Measurements from ENCODE around the gene RPA1. TPM values are rescaled to one million over a fixed set of nuclear protein-coding genes. Genes with fewer than 3 reads are reported as not detected.
"Not testable (repeated sequence)": the region's sequence is repeated elsewhere in the genome, so short reads cannot be mapped to it uniquely, and the experiment has no call there.

The RPA1 gene
- total RNA-seq, 6 experiments from 2014 or later, result 83.2 to 111 (median 108) TPM

DNA sequence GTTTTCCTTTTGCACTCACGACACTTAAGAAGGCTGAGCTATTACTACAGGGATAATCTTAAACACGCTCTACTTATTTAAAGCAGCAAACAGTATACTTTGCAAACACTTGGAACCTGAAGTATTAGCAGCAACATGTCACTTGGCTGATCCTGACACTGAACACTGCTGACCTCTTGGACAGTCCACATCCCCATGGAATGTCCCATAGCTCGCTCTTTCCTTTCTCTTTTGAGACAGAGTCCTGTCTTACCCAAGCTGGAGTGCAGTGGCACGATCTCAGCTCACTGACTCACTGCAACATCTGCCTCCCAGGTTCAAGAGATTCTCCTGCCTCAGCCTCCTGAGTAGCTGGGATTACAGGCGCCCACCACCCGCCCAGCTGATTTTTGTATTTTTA, 26.5 kb upstream of the RPA1 start:
- no peaks in the 10 kb centered on the region for H3K9me3 Mint-ChIP-seq
- H3K4me3 Mint-ChIP-seq, result no peak overlapping the region
- DNase-seq, result no peak

DNA sequence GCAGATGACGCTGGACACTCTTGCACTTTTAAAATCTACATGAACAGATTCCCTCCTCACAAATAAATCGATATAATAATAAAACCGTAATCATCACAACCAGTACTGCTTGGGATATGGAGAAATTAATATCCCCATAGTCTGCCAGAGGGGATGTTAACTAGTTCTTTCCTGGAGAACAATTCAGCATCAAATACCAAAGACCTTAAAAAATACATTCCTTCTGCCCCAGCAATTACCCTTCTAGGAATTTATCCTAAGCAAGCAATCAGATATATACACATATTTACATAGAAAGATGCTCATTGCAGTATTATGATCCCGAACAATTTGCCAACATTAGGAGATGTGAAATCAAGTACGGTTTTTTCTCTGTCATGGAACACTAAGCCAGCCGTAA, 21.9 kb upstream of the RPA1 start:
- no peaks in the 10 kb centered on the region for H3K9me3 Mint-ChIP-seq
- no peak for DNase-seq
- H3K4me1 Mint-ChIP-seq (ENCODE audit: low read depth), result 0 out of 2 replicates have a peak, but pooled peaks cover under 1% of the 10 kb centered on the region
- no peaks in the 10 kb centered on the region; the same call in 1 of the 2 replicates for H3K27me3 Mint-ChIP-seq (ENCODE audit: insufficient read depth)
- TF ChIP-seq, protein P1, sequence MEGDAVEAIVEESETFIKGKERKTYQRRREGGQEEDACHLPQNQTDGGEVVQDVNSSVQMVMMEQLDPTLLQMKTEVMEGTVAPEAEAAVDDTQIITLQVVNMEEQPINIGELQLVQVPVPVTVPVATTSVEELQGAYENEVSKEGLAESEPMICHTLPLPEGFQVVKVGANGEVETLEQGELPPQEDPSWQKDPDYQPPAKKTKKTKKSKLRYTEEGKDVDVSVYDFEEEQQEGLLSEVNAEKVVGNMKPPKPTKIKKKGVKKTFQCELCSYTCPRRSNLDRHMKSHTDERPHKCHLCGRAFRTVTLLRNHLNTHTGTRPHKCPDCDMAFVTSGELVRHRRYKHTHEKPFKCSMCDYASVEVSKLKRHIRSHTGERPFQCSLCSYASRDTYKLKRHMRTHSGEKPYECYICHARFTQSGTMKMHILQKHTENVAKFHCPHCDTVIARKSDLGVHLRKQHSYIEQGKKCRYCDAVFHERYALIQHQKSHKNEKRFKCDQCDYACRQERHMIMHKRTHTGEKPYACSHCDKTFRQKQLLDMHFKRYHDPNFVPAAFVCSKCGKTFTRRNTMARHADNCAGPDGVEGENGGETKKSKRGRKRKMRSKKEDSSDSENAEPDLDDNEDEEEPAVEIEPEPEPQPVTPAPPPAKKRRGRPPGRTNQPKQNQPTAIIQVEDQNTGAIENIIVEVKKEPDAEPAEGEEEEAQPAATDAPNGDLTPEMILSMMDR (IDR thresholded peaks at IDR 0.05), result no peak
- peaks cover 4% of the 10 kb centered on the region; the same call in 1 of the 2 replicates for H3K36me3 Mint-ChIP-seq (ENCODE audit: low read depth)
- no peak overlapping the region for H3K4me3 Mint-ChIP-seq
- no peak overlapping the region for H3K27ac Mint-ChIP-seq

More for the DNA sequence above, 26.5 kb upstream of the RPA1 start:
- no peaks in the 10 kb centered on the region for H3K4me1 Mint-ChIP-seq (ENCODE audit: low read depth)
- peaks cover 4% of the 10 kb centered on the region; the same call in 1 of the 2 replicates for H3K36me3 Mint-ChIP-seq (ENCODE audit: low read depth)
- H3K27ac Mint-ChIP-seq, result no peak overlapping the region; the same call in 1 of the 2 replicates
- H3K27me3 Mint-ChIP-seq (ENCODE audit: insufficient read depth), result no peaks in the 10 kb centered on the region; the same call in 1 of the 2 replicates
- TF ChIP-seq, protein P1 (IDR thresholded peaks at IDR 0.05), result no peak

DNA sequence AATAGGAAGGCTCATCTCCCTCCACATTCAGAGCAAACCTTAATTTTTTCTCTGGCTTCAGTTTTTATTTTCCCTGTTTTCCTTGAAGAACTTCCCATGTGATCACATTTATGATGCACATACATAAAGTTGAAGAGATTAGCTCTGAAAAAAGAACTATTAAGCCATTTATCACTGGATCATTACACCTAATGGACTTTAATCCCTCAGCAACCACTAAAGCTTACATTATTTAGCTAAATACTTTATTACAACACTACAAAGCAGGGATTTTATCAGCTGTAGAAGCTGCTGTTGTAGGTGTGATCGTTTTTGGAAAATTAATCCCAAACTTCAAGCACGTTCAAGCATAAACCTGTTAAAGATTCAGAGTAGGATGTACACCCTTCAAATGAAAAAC, 21.2 kb upstream of the RPA1 start:
- Mint-ChIP-seq H3K4me1 (ENCODE audit: low read depth) (0 out of 2 replicates have a peak, but pooled peaks cover 6% of the 10 kb centered on the region), H3K9me3 (no peaks in the 10 kb centered on the region), H3K4me3 (no peak overlapping the region), H3K27ac (no peak overlapping the region), H3K36me3 (ENCODE audit: low read depth) (peaks cover 4% of the 10 kb centered on the region; the same call in 1 of the 2 replicates), H3K27me3 (ENCODE audit: insufficient read depth) (no peaks in the 10 kb centered on the region; the same call in 1 of the 2 replicates)
- TF ChIP-seq, protein P1 (IDR thresholded peaks at IDR 0.05), result no peak
- DNase-seq, result no peak

DNA sequence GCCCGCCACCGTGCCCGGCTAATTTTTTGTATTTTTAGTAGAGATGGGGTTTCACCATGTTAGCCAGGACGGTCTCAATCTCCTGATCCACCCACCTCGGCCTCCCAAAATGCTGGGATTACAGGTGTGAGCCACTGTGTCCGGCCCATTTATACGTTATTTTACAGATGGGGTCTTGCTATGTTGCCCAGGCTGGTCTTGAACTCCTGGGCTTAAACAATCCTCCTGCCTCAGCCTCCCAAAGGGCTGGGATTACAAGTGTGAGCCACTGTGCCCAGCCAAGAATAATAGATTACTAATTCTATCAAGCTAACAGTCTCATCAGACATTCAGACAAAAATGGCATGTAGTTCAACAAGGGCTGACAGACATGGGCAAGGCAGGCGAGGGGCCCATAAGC, 20.0 kb upstream of the RPA1 start:
- H3K27ac Mint-ChIP-seq; H3K36me3 Mint-ChIP-seq (ENCODE audit: low read depth); H3K4me3 Mint-ChIP-seq; DNase-seq; H3K4me1 Mint-ChIP-seq (ENCODE audit: low read depth); H3K27me3 Mint-ChIP-seq (ENCODE audit: insufficient read depth); H3K9me3 Mint-ChIP-seq: not testable (repeated sequence)

DNA sequence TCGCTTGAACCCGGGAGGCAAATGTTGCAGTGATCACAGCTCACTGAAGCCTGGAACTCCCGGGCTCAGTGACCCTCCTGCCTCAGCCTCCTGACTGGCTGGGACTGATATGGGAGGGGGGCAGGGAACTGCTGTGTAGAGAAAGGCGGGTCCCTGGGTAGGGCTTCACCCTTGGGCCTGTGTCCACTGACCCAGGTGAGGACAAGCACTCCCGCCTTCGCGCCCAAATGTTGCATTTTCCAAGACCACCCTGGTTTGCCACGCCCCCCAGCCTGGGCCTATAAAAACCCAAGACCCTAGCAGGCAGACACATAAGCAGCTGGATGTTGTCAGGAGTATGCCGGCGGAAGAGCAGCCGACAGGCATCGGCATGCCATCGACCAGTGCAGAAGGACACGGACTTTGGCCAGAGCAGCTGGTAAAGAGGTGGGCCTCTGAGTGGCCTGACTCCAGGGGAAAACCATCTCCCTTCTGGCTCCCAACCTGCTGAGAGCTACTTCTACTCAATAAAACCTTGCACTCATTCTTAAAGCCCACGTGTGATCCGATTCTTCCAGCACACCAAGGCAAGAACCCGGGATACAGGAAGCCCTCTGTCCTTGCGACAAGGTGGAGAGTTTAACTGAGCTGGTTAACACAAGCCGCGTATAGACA, 19.2 kb upstream of the RPA1 start:
- TF ChIP-seq, protein P1 (IDR thresholded peaks at IDR 0.05), result no peak
- Mint-ChIP-seq H3K27ac (no peak overlapping the region), H3K4me3 (no peak overlapping the region), H3K36me3 (ENCODE audit: low read depth) (no peaks in the 10 kb centered on the region; the same call in 1 of the 2 replicates), H3K9me3 (no peaks in the 10 kb centered on the region), H3K4me1 (ENCODE audit: low read depth) (0 out of 2 replicates have a peak, but pooled peaks cover 6% of the 10 kb centered on the region), H3K27me3 (ENCODE audit: insufficient read depth) (no peaks in the 10 kb centered on the region; the same call in 1 of the 2 replicates)
- no peak for DNase-seq

DNA sequence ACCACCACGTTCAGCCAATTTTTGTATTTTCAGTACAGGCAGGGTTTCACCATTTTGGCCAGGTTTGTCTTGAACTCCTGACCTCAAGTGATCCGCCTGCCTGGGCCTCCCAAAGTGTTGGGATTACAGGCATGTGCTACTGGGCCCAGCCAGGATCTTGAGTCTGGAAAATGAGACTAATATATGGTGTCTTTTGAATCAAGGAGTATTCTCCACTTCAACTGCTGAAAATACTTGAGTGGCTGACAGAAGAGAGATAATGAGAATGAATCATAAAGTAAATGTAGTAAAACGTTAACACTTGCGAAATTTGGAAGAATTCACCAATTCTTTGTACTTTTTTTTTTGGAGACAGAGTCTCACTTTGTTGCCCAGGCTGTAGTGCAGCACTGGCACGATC, 16.7 kb upstream of the RPA1 start:
- H3K4me1 Mint-ChIP-seq (ENCODE audit: low read depth), result 0 out of 2 replicates have a peak, but pooled peaks cover 6% of the 10 kb centered on the region
- no peak for DNase-seq
- H3K4me3 Mint-ChIP-seq, result no peak overlapping the region
- no peaks in the 10 kb centered on the region for H3K36me3 Mint-ChIP-seq (ENCODE audit: low read depth)
- no peaks in the 10 kb centered on the region for H3K9me3 Mint-ChIP-seq
- TF ChIP-seq, protein P1 (IDR thresholded peaks at IDR 0.05), result no peak
- no peaks in the 10 kb centered on the region; the same call in 1 of the 2 replicates for H3K27me3 Mint-ChIP-seq (ENCODE audit: insufficient read depth)
- no peak overlapping the region for H3K27ac Mint-ChIP-seq

Data from HFFc6 (cell line).